H1 (cell line): ENCODE data around the gene TMC4. TPM values are rescaled to one million over a fixed set of nuclear protein-coding genes. Genes with fewer than 3 reads are reported as not detected.

Experiments
- CEBPB ChIP-seq: IDR thresholded peaks from 2 replicates; pipeline ENCODE4 v1.6.1; 2012; ENCODE audit warnings: low read depth, low read length
- POLR2AphosphoS5 ChIP-seq: IDR thresholded peaks from 2 replicates; pipeline ENCODE4 v1.6.1; 2011; ENCODE audit warnings: low read depth, low read length
- RXRA ChIP-seq: IDR thresholded peaks from 2 replicates; pipeline ENCODE4 v1.6.1; 2011; ENCODE audit warnings: low read depth, mild to moderate bottlenecking, low read length, moderate library complexity; ENCODE audit not compliant: insufficient read depth
- polyA plus RNA-seq, 7 experiments: library from polyadenylated mRNA; depleted of rRNA in 3 of 7; stranded (reverse) in 5 of 7; unstranded in 2 of 7; fragments of >200 nt in 5 of 7; fragments of 200-250 nt in 2 of 7; gene quantifications; 1 replicate in 5 of 7; 2 replicates in 1 of 7; 4 replicates in 1 of 7; pipeline versions ENCODE4 v1.2.1 to v1.2.3, GENCODE V29; 2011 to 2013; ENCODE audit warnings: missing spikeins in 2 of 7, mixed read lengths in 2 of 7
- total RNA-seq: library from RNA; stranded (reverse); fragmentation: NEBNext Ultra II Directional; extraction: Animal tissue kit (Norgen Biotek cat#: 25700); gene quantifications from 2 replicates; pipeline ENCODE4 v1.2.1, GENCODE V29; 2021

TMC4 gene
- total and polyA plus RNA-seq, 2 of the 8 experiments (the other 6 are each of a cell fraction or from before 2014, with no cell fraction given) = 5.5 to 6.3 TPM

GRCh38 chr19:54158812-54159351 lies 14.1 kb downstream of the TMC4 start (continued):
- TF ChIP-seq RXRA = no peak
- peak; percentile 44; the same call in 1 of the 2 replicates for TF ChIP-seq POLR2AphosphoS5
- TF ChIP-seq CEBPB = no peak
